Retina (tissue), 1 donor: Measurements from ENCODE around the gene SCLT1.

Source experiments
- DNase-seq: peaks from one replicate; pipeline ENCODE4 v3.0.0-alpha.2; 2016

Gene SCLT1

GRCh38 chr4:128868758-128869157, 224.6 kb downstream of the SCLT1 start:
- no peak for DNase-seq

GRCh38 chr4:128866691-128867090, 226.6 kb downstream of the SCLT1 start:
- DNase-seq, result no peak

- no peak for DNase-seq
Measured at GRCh38 chr4:128866269-128866668, 227.1 kb downstream of the SCLT1 start.

- DNase-seq, result no peak
Measured at GRCh38 chr4:128865132-128865531, 228.2 kb downstream of the SCLT1 start.

- peak; percentile 85 for DNase-seq
Measured at GRCh38 chr4:128863312-128864075, 229.8 kb downstream of the SCLT1 start.

GRCh38 chr4:128862608-128863311, 230.6 kb downstream of the SCLT1 start:
- no peak for DNase-seq

- DNase-seq, result no peak
Measured at GRCh38 chr4:128861856-128862518, 231.4 kb downstream of the SCLT1 start.

GRCh38 chr4:128859887-128860677, 233.3 kb downstream of the SCLT1 start:
- no peak for DNase-seq

GRCh38 chr4:128858879-128859671, 234.3 kb downstream of the SCLT1 start:
- DNase-seq, result no peak

GRCh38 chr4:128856246-128856645, 237.1 kb downstream of the SCLT1 start:
- no peak for DNase-seq

GRCh38 chr4:128855621-128856020, 237.7 kb downstream of the SCLT1 start:
- DNase-seq, result no peak

- DNase-seq, result no peak
Measured at GRCh38 chr4:128854433-128854832, 238.9 kb downstream of the SCLT1 start.

GRCh38 chr4:128853741-128854140, 239.6 kb downstream of the SCLT1 start:
- no peak for DNase-seq

- no peak for DNase-seq
Measured at GRCh38 chr4:128850252-128850651, 243.1 kb downstream of the SCLT1 start.

GRCh38 chr4:128848461-128848860, 244.9 kb downstream of the SCLT1 start:
- no peak for DNase-seq

GRCh38 chr4:128847082-128847724, 246.1 kb downstream of the SCLT1 start:
- no peak for DNase-seq

GRCh38 chr4:128846063-128846462, 247.3 kb downstream of the SCLT1 start:
- DNase-seq, result no peak

- DNase-seq, result no peak
Measured at GRCh38 chr4:128844931-128845330, 248.4 kb downstream of the SCLT1 start.

GRCh38 chr4:128841402-128841801, 251.9 kb downstream of the SCLT1 start:
- no peak for DNase-seq

- DNase-seq, result no peak
Measured at GRCh38 chr4:128840711-128841318, 252.5 kb downstream of the SCLT1 start.

- DNase-seq, result no peak
Measured at GRCh38 chr4:128837679-128838078, 255.7 kb downstream of the SCLT1 start.
